Panc1 (cell line): ENCODE data around the gene ARHGEF28.

Experiments used
- CTCF ChIP-seq: fragments of 450-650 bp; IDR thresholded peaks from 2 replicates; pipeline ENCODE4 v1.5.1; 2017; ENCODE audit warnings: mild to moderate bottlenecking
- POLR2AphosphoS5 ChIP-seq: IDR thresholded peaks from 2 replicates; pipeline ENCODE4 v1.6.1; 2012; ENCODE audit warnings: mild to moderate bottlenecking, low read depth, low read length, moderate library complexity
- REST ChIP-seq, 2 experiments: IDR thresholded peaks; 2 replicates each; pipeline ENCODE4 v1.6.1; 2011 to 2012; ENCODE audit warnings: low read depth in 2 of 2, control low read depth in 1 of 2, low read length in 1 of 2, mild to moderate bottlenecking in 1 of 2, moderate library complexity in 1 of 2; ENCODE audit not compliant: insufficient read depth in 1 of 2
- SIN3A ChIP-seq: IDR thresholded peaks from 2 replicates; pipeline ENCODE4 v1.6.1; 2012; ENCODE audit warnings: low read depth, mild to moderate bottlenecking, low read length, moderate library complexity, borderline replicate concordance; ENCODE audit not compliant: insufficient read depth

- TF ChIP-seq CTCF (no peak), POLR2AphosphoS5 (no peak), REST (IDR thresholded peaks at IDR 0.05; ENCODE audit: insufficient read depth in 1 of 2, low read depth in 2 of 2, low read length in 1 of 2) (no peak), SIN3A (no peak)
Measured at GRCh38 chr5:73899055-73899454, 273.1 kb downstream of the ARHGEF28 start.
